HG03354 (cell line): ENCODE results near the gene APMAP.

Source experiments
- ATAC-seq: cut with Tn5 transposase; IDR thresholded peaks from one replicate; pipeline ENCODE4 v1.9.1; 2021; ENCODE audit warnings: mild to moderate bottlenecking; ENCODE audit not compliant: unreplicated experiment, poor library complexity, severe bottlenecking

The APMAP gene

GRCh38 chr20:24971376-24972101 lies 21.0 kb downstream of the APMAP start:
- ATAC-seq, result no peak

GRCh38 chr20:24970754-24971153 lies 21.8 kb downstream of the APMAP start:
- ATAC-seq, result peak; percentile 50

- no peak for ATAC-seq
Measured at GRCh38 chr20:24970030-24970553, 22.5 kb downstream of the APMAP start.

GRCh38 chr20:24969186-24970029 lies 23.1 kb downstream of the APMAP start:
- ATAC-seq, result no peak

- ATAC-seq, result no peak
Measured at GRCh38 chr20:24968278-24968800, 24.2 kb downstream of the APMAP start.

GRCh38 chr20:24966317-24967012 lies 26.1 kb downstream of the APMAP start:
- ATAC-seq, result no peak

- ATAC-seq, result no peak
Measured at GRCh38 chr20:24965065-24965919, 27.3 kb downstream of the APMAP start.

GRCh38 chr20:24964506-24964840 lies 28.1 kb downstream of the APMAP start:
- no peak for ATAC-seq

GRCh38 chr20:24963672-24964505 lies 28.7 kb downstream of the APMAP start:
- ATAC-seq, result no peak

GRCh38 chr20:24962510-24962909 lies 30.0 kb downstream of the APMAP start:
- ATAC-seq, result no peak

- no peak for ATAC-seq
Measured at GRCh38 chr20:24962182-24962492, 30.4 kb downstream of the APMAP start.

GRCh38 chr20:24961384-24962181 lies 31.0 kb downstream of the APMAP start:
- ATAC-seq, result no peak

- no peak for ATAC-seq
Measured at GRCh38 chr20:24960861-24961260, 31.7 kb downstream of the APMAP start.

- ATAC-seq, result no peak
Measured at GRCh38 chr20:24960302-24960801, 32.2 kb downstream of the APMAP start.

GRCh38 chr20:24959591-24960301 lies 32.8 kb downstream of the APMAP start:
- ATAC-seq, result no peak

GRCh38 chr20:24958506-24959385 lies 33.8 kb downstream of the APMAP start:
- ATAC-seq, result no peak
